ENCODE measurements around the gene ZNF726. TPM values are rescaled to one million over a fixed set of nuclear protein-coding genes. Genes with fewer than 3 reads are reported as not detected.

ZNF726 gene
- total RNA-seq, 4 donors from 2014 or later, result 0.65 to 1.3 (median 0.76) TPM

GRCh38 chr19:23974941-23975340 is 60.3 kb downstream of the ZNF726 start:
- TF ChIP-seq, protein P1, sequence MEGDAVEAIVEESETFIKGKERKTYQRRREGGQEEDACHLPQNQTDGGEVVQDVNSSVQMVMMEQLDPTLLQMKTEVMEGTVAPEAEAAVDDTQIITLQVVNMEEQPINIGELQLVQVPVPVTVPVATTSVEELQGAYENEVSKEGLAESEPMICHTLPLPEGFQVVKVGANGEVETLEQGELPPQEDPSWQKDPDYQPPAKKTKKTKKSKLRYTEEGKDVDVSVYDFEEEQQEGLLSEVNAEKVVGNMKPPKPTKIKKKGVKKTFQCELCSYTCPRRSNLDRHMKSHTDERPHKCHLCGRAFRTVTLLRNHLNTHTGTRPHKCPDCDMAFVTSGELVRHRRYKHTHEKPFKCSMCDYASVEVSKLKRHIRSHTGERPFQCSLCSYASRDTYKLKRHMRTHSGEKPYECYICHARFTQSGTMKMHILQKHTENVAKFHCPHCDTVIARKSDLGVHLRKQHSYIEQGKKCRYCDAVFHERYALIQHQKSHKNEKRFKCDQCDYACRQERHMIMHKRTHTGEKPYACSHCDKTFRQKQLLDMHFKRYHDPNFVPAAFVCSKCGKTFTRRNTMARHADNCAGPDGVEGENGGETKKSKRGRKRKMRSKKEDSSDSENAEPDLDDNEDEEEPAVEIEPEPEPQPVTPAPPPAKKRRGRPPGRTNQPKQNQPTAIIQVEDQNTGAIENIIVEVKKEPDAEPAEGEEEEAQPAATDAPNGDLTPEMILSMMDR (IDR thresholded peaks at IDR 0.05; ENCODE audit: low read depth), result no peak

DNA sequence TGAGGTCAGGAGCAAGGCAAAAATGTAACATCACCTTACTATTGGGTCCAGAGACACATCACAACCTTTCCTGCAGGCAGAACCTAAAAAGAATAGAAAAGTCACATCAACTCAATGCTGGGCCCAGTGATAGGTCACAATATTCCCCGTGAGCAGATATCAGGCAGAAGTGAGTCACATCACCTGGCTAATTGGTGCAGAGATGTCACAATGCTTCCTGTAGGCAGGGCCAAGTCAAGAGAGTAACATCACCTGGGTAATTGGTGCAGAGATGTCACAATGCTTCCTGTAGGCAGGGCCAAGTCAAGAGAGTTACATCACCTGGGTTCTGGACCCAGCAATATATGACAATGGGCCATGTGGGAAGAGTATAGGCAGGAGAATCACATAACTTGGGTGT is 63.4 kb downstream of the ZNF726 start:
- TF ChIP-seq, protein P1 (IDR thresholded peaks at IDR 0.05; ENCODE audit: low read depth), result no peak

DNA sequence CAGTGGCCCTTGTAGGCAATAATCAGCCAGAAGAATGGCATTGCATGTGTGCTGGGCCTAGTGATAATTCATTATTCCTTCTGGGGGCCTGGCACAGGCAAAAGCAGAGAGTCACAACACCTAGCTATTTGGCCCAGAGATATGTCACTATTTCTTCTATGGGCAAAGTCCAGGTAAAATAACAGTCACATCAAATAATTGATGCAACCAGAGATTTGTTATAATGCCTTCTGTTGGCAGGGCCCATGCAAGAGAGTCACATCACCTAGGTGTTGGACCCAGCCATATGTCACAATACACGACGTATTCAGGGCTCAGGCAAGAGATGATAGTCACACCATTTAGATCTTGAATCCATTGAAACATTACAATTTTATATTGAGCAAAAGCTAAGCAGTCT is 66.1 kb downstream of the ZNF726 start:
- TF ChIP-seq, protein P1 (IDR thresholded peaks at IDR 0.05; ENCODE audit: low read depth), result no peak

DNA sequence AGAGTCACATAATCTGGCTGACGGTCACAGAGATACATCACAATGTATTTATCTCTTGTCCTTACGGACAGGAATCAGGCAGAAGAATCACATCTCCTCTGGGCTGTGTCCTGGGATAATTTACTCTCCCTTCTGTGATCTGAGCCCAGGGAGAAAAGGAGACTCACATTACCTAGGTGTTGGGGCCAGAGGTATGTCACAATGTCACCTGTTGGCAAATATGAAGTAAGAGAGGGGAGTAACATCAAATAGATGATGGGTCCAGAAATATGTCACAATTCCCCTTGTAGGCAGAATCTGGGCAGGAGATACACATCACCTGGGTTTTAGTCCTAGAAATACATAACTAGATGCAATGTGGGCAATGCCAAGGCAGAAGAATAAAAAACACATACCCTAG is 67.2 kb downstream of the ZNF726 start:
- TF ChIP-seq, protein P1 (IDR thresholded peaks at IDR 0.05; ENCODE audit: low read depth), result no peak

- TF ChIP-seq, protein P1 (IDR thresholded peaks at IDR 0.05; ENCODE audit: low read depth), result no peak
Observed at GRCh38 chr19:23983406-23983805, 68.7 kb downstream of the ZNF726 start.

Other genes starting within 250 kb of the ZNF726 start
- gene ZNF675, start 227.7 kb upstream of the ZNF726 start, total RNA-seq, result 10 to 100 TPM in 2 of 4 donors, 1 to 10 TPM in 2; 5.5 to 15.8 (median 10.3) TPM
- gene ZNF681, start 156.0 kb upstream of the ZNF726 start, total RNA-seq, result 1 to 10 TPM; 1.1 to 1.2 (median 1.1) TPM
- gene ZNF254, start 172.3 kb downstream of the ZNF726 start, total RNA-seq, result 10 to 100 TPM; 21.1 to 31.3 (median 21.9) TPM